ENCODE measurements around the gene SOX8.

DNA sequence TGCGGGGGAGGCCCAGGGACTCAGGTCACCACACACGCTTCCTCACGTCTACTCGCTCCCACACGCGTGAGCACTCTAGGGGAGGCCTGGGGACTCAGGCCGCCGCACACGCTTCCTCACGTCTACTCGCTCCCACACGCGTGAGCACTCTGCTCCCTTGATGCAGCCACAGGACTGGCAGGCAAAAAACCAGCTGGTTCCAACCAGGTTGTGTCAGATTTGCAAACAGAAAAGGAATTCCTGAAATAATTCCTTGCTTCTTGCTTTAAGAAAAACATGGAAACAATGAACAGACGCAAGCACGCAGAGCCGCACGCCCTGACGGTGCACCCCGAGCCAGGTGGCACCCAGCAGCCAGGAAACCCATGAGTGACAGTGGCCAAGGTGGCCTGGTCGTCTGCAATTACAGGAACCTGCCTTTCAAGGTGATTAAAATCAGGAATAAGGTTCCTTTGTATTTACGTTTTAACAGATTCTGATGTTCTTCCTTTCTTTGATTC lies 48.7 kb upstream of the SOX8 start:
- TF ChIP-seq, protein P1, sequence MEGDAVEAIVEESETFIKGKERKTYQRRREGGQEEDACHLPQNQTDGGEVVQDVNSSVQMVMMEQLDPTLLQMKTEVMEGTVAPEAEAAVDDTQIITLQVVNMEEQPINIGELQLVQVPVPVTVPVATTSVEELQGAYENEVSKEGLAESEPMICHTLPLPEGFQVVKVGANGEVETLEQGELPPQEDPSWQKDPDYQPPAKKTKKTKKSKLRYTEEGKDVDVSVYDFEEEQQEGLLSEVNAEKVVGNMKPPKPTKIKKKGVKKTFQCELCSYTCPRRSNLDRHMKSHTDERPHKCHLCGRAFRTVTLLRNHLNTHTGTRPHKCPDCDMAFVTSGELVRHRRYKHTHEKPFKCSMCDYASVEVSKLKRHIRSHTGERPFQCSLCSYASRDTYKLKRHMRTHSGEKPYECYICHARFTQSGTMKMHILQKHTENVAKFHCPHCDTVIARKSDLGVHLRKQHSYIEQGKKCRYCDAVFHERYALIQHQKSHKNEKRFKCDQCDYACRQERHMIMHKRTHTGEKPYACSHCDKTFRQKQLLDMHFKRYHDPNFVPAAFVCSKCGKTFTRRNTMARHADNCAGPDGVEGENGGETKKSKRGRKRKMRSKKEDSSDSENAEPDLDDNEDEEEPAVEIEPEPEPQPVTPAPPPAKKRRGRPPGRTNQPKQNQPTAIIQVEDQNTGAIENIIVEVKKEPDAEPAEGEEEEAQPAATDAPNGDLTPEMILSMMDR (conservative IDR thresholded peaks at IDR 0.05; ENCODE audit: low read depth, low read length): no peak
- TF ChIP-seq EZH2phosphoT487 (IDR thresholded peaks at IDR 0.05; ENCODE audit: borderline replicate concordance, low read length): no peak

All from PC-3 (cell line).